ENCODE measurements around the gene SORCS2. TPM values are rescaled to one million over a fixed set of nuclear protein-coding genes. Genes with fewer than 3 reads are reported as not detected.

SORCS2 gene
- total and polyA plus RNA-seq, 2 of the 13 experiments (the other 11 are each of a cell fraction or from before 2014, with no cell fraction given): 0.82 to 1.0 TPM

DNA sequence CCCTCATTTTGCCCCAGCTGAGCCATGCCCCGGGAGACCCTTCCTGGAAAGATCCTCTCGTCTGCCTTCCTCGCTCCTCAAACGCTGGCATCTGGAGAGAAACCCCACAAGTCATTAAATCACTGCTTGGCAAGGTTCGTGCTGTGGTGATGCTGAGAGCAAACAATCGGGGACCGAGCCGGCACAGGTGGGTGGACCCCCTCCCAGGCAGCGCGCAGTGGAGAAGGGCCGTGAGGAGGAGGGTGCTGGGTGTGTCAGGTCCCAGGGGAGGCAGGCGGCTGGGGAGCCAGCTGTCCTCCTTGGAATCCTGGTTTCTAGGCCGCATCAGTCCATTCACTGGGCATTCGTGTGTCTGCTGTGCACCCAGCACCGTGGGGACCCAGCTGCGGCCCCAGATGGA, 307.3 kb downstream of the SORCS2 start (continued):
- no peak for TF ChIP-seq ZNF7 (CRISPR knock-in tag; IDR thresholded peaks at IDR 0.05)
- TF ChIP-seq, protein P1, sequence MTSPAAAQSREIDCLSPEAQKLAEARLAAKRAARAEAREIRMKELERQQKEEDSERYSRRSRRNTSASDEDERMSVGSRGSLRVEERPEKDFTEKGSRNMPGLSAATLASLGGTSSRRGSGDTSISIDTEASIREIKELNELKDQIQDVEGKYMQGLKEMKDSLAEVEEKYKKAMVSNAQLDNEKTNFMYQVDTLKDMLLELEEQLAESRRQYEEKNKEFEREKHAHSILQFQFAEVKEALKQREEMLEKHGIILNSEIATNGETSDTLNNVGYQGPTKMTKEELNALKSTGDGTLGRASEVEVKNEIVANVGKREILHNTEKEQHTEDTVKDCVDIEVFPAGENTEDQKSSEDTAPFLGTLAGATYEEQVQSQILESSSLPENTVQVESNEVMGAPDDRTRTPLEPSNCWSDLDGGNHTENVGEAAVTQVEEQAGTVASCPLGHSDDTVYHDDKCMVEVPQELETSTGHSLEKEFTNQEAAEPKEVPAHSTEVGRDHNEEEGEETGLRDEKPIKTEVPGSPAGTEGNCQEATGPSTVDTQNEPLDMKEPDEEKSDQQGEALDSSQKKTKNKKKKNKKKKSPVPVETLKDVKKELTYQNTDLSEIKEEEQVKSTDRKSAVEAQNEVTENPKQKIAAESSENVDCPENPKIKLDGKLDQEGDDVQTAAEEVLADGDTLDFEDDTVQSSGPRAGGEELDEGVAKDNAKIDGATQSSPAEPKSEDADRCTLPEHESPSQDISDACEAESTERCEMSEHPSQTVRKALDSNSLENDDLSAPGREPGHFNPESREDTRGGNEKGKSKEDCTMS (CRISPR knock-in tag; conservative IDR thresholded peaks at IDR 0.05): no peak
- no peak for TF ChIP-seq SIX4 (CRISPR knock-in tag; IDR thresholded peaks at IDR 0.05)
- TF ChIP-seq NR2F6 (IDR thresholded peaks at IDR 0.05): no peak
- no peak for TF ChIP-seq NR2F6 (CRISPR knock-in tag; IDR thresholded peaks at IDR 0.05)
- no peak for TF ChIP-seq ZSCAN25 (CRISPR knock-in tag; IDR thresholded peaks at IDR 0.05)
- no peak for TF ChIP-seq ZNF597 (CRISPR knock-in tag; IDR thresholded peaks at IDR 0.05)

- H3K79me2 ChIP-seq (ENCODE audit: insufficient read depth, low read length): no peaks in the 10 kb centered on the region
- peaks cover 12 to 61% of the 10 kb centered on the region in 2 experiments for H3K27me3 ChIP-seq (ENCODE audit: control insufficient read depth in 1 of 2, insufficient read depth in 2 of 2, low read length in 2 of 2)
- no peak overlapping the region for H3K9ac ChIP-seq (ENCODE audit: insufficient read depth, low read depth, low read length)
- H3K27ac ChIP-seq (ENCODE audit: extremely low read length, insufficient read depth, low read length): no peak overlapping the region
- no peak overlapping the region for H2AFZ ChIP-seq (ENCODE audit: low read length)
- H3K4me1 ChIP-seq (ENCODE audit: insufficient read depth, low read length): no peaks in the 10 kb centered on the region
- ATAC-seq (no peak), DNase-seq (ENCODE audit: low spot score) (no peak), FAIRE-seq (no peak)
- intact Hi-C loops (cut with micrococcal nuclease; ENCODE audit: unreplicated experiment) (no loop called here), in situ Hi-C loops (cut with HindIII; ENCODE audit: extremely low pct_ligation_motif_present, low pct_unique_long_range_greater_than_20kb) (no loop called here)
- WGBS (ENCODE audit: low lambda C conversion rate): 58% methylated on average over 5 of the region's 10 CpGs
- no peak overlapping the region for H3K4me3 ChIP-seq (replicated peaks in 1 of 3; ENCODE audit: insufficient read depth in 1 of 3, low read depth in 2 of 3, low read length in 3 of 3)
- no peaks in the 10 kb centered on the region for H3K9me3 ChIP-seq (ENCODE audit: low read length)
- no peaks in the 10 kb centered on the region for H3K36me3 ChIP-seq (replicated peaks in 1 of 2; ENCODE audit: control insufficient read depth in 1 of 2, insufficient read depth in 2 of 2, low read length in 2 of 2)
- no peak overlapping the region for H3K4me2 ChIP-seq (ENCODE audit: low read depth, low read length)
- POLR2A ChIA-PET: no interaction called here
- H4K20me1 ChIP-seq (ENCODE audit: insufficient read depth, low read length): no peaks in the 10 kb centered on the region
- no peak for TF ChIP-seq HNF1B (CRISPR knock-in tag; IDR thresholded peaks at IDR 0.05)
- no peak for TF ChIP-seq RBFOX2 (IDR thresholded peaks at IDR 0.05; ENCODE audit: low read depth, low read length)
- TF ChIP-seq ZNF607 (CRISPR knock-in tag; IDR thresholded peaks at IDR 0.05; ENCODE audit: borderline replicate concordance): no peak
- TF ChIP-seq, protein P2, sequence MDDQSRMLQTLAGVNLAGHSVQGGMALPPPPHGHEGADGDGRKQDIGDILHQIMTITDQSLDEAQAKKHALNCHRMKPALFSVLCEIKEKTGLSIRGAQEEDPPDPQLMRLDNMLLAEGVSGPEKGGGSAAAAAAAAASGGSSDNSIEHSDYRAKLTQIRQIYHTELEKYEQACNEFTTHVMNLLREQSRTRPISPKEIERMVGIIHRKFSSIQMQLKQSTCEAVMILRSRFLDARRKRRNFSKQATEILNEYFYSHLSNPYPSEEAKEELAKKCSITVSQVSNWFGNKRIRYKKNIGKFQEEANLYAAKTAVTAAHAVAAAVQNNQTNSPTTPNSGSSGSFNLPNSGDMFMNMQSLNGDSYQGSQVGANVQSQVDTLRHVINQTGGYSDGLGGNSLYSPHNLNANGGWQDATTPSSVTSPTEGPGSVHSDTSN (CRISPR knock-in tag; IDR thresholded peaks at IDR 0.05; ENCODE audit: borderline replicate concordance): no peak
- no peak for TF ChIP-seq JDP2 (CRISPR knock-in tag; IDR thresholded peaks at IDR 0.05; ENCODE audit: borderline replicate concordance)
- no TSS peak for BruUV-seq (replicated peaks)
- CTCF ChIA-PET (ENCODE audit: low intra/inter-chr PET ratio, low total read pairs): no interaction called here
Observed at GRCh38 chr4:7500404-7500803, 308.1 kb downstream of the SORCS2 start.
